IMR-90 (cell line): ENCODE measurements around the gene SLBP. TPM values are rescaled to one million over a fixed set of nuclear protein-coding genes. Genes with fewer than 3 reads are reported as not detected.

Source experiments
- ATAC-seq: fragments of 200-7000 bp; cut with Tn5 transposase; 2 replicates; pipeline ENCODE4 v1.9.1; 2020; ENCODE audit warnings: low read depth, mild to moderate bottlenecking, moderate library complexity
- BruUV-seq: library from RNA; stranded (reverse); fragments of 400-500 nt; replicated peaks from 2 replicates; lab custom pipeline; 2021; lab: Mats Ljungman, UMichigan
- CTCF ChIA-PET: fragments of 300-600 bp; formaldehyde crosslinking; extraction: SDS; loops from one replicate; lab custom pipeline; 2021; ENCODE audit warnings: antibody characterized with exemption; lab: Yijun Ruan, JAX
- POLR2A ChIA-PET: fragments of 300-600 bp; sonication (Branson Sonifier 250); formaldehyde crosslinking; loops from one replicate; lab custom pipeline; 2022; ENCODE audit warnings: antibody characterized with exemption; ENCODE audit not compliant: unreplicated experiment; lab: Charles Lee
- DNase-seq: peaks from one replicate; pipeline ENCODE4 v3.0.0; 2013
- H2AFZ ChIP-seq: replicated peaks from 2 replicates; pipeline ENCODE3; 2013; ENCODE audit warnings: low read length, mild to moderate bottlenecking; ENCODE audit not compliant: poor library complexity
- H2AK5ac ChIP-seq: 2 replicates; pipeline ENCODE4 v1.6.1; 2013; ENCODE audit warnings: low read depth, low read length, inconsistent platforms
- H2AK9ac ChIP-seq: replicated peaks from 2 replicates; pipeline ENCODE3; 2013; ENCODE audit warnings: mild to moderate bottlenecking, low read depth, low read length, moderate library complexity; ENCODE audit not compliant: poor library complexity
- H2BK120ac ChIP-seq: 2 replicates; pipeline ENCODE4 v1.6.1; 2013; ENCODE audit warnings: low read depth, low read length, inconsistent platforms
- H2BK15ac ChIP-seq: 3 replicates; pipeline ENCODE4 v1.6.1; 2013; ENCODE audit warnings: low read depth, low read length, inconsistent platforms
- H2BK20ac ChIP-seq: 2 replicates; pipeline ENCODE4 v1.6.1; 2013; ENCODE audit warnings: low read depth, mild to moderate bottlenecking, inconsistent platforms, low read length, moderate library complexity
- H2BK5ac ChIP-seq: 2 replicates; pipeline ENCODE4 v1.6.1; 2013; ENCODE audit warnings: mild to moderate bottlenecking, low read depth, low read length, inconsistent platforms; ENCODE audit not compliant: poor library complexity, severe bottlenecking
- H3K14ac ChIP-seq: replicated peaks from 2 replicates; pipeline ENCODE4 v1.6.1; 2013; ENCODE audit warnings: low read depth, low read length, inconsistent platforms
- H3K18ac ChIP-seq: 2 replicates; pipeline ENCODE4 v1.6.1; 2013; ENCODE audit warnings: low read depth, low read length, control low read depth
- H3K23ac ChIP-seq: 2 replicates; pipeline ENCODE4 v1.6.1; 2013; ENCODE audit warnings: low read depth, low read length, inconsistent platforms
- H3K27ac ChIP-seq: 2 replicates; pipeline ENCODE4 v1.5.1; 2013; ENCODE audit warnings: mild to moderate bottlenecking, control low read depth, low read length; ENCODE audit not compliant: insufficient read depth
- H3K27me3 ChIP-seq: 2 replicates; pipeline ENCODE4 v1.6.1; 2013; ENCODE audit warnings: low read length; ENCODE audit not compliant: control insufficient read depth, insufficient read depth
- H3K36me3 ChIP-seq: 2 replicates; pipeline ENCODE4 v1.6.1; 2013; ENCODE audit warnings: low read length, mixed read lengths; ENCODE audit not compliant: control insufficient read depth, insufficient read depth
- H3K4ac ChIP-seq: 2 replicates; pipeline ENCODE4 v1.6.1; 2013; ENCODE audit warnings: low read depth, low read length, inconsistent platforms
- H3K4me1 ChIP-seq: 2 replicates; pipeline ENCODE4 v1.6.1; 2013; ENCODE audit warnings: low read length, mixed read lengths; ENCODE audit not compliant: control insufficient read depth, insufficient read depth
- H3K4me2 ChIP-seq: 2 replicates; pipeline ENCODE4 v1.6.1; 2013; ENCODE audit warnings: low read depth, mild to moderate bottlenecking, control low read depth, low read length, moderate library complexity
- H3K4me3 ChIP-seq: 2 replicates; pipeline ENCODE4 v1.5.1; 2013; ENCODE audit warnings: low read depth, mild to moderate bottlenecking, control low read depth, low read length, moderate library complexity; ENCODE audit not compliant: insufficient read depth
- H3K56ac ChIP-seq: 2 replicates; pipeline ENCODE4 v1.6.1; 2013; ENCODE audit warnings: low read length, inconsistent platforms; ENCODE audit not compliant: insufficient read depth; ENCODE audit errors: extremely low read depth
- H3K79me1 ChIP-seq, 2 experiments: 2 replicates each; pipeline ENCODE4 v1.6.1; 2013; ENCODE audit warnings: low read length in 2 of 2, inconsistent platforms in 1 of 2, low read depth in 1 of 2
- H3K9ac ChIP-seq: 2 replicates; pipeline ENCODE4 v1.6.1; 2013; ENCODE audit warnings: low read depth, low read length, control low read depth
- H3K9me1 ChIP-seq: 2 replicates; pipeline ENCODE4 v1.6.1; 2013; ENCODE audit warnings: low read length, inconsistent platforms; ENCODE audit not compliant: insufficient read depth
- H3K9me3 ChIP-seq: 2 replicates; pipeline ENCODE4 v1.6.1; 2013; ENCODE audit warnings: low read length; ENCODE audit not compliant: control insufficient read depth, insufficient read depth
- H4K20me1 ChIP-seq: 2 replicates; pipeline ENCODE4 v1.6.1; 2013; ENCODE audit warnings: low read length, inconsistent platforms; ENCODE audit not compliant: insufficient read depth
- H4K5ac ChIP-seq: 2 replicates; pipeline ENCODE4 v1.6.1; 2013; ENCODE audit warnings: mild to moderate bottlenecking, low read depth, low read length, control low read depth
- H4K8ac ChIP-seq, 2 experiments: 2 replicates each; pipeline ENCODE4 v1.6.1; 2013; ENCODE audit warnings: low read depth in 2 of 2, low read length in 2 of 2, control low read depth in 1 of 2, inconsistent platforms in 1 of 2
- H4K91ac ChIP-seq: 2 replicates; pipeline ENCODE4 v1.6.1; 2013; ENCODE audit warnings: low read depth, low read length, inconsistent platforms; ENCODE audit not compliant: insufficient read depth
- BHLHE40 ChIP-seq: fragments of 150-350 bp; IDR thresholded peaks from 2 replicates; pipeline ENCODE4 v1.6.1; 2016; ENCODE audit warnings: mild to moderate bottlenecking, low read depth, low read length
- CEBPB ChIP-seq: IDR thresholded peaks from 2 replicates; pipeline ENCODE4 v1.6.1; 2012; ENCODE audit warnings: low read depth, low read length, improper control_type of control experiment
- CHD1 ChIP-seq: IDR thresholded peaks from 2 replicates; pipeline ENCODE4 v1.6.1; 2012; ENCODE audit warnings: low read depth, low read length, improper control_type of control experiment
- ELK1 ChIP-seq: fragments of 150-350 bp; IDR thresholded peaks from 2 replicates; pipeline ENCODE4 v1.6.1; 2016; ENCODE audit warnings: low read depth, mild to moderate bottlenecking, low read length, moderate library complexity, borderline replicate concordance
- MAFK ChIP-seq: IDR thresholded peaks from 2 replicates; pipeline ENCODE4 v1.6.1; 2012; ENCODE audit warnings: low read depth, low read length, improper control_type of control experiment
- MAZ ChIP-seq: IDR thresholded peaks from 2 replicates; pipeline ENCODE4 v1.6.1; 2012; ENCODE audit warnings: low read depth, mild to moderate bottlenecking, low read length, improper control_type of control experiment, moderate library complexity, borderline replicate concordance
- NFE2L2 ChIP-seq: fragments of 150-350 bp; IDR thresholded peaks from 2 replicates; pipeline ENCODE4 v1.6.1; 2016; ENCODE audit warnings: low read depth, mild to moderate bottlenecking, low read length
- POLR2A ChIP-seq: IDR thresholded peaks from 2 replicates; pipeline ENCODE4 v1.6.1; 2012; ENCODE audit warnings: mild to moderate bottlenecking, low read depth, low read length
- RAD21 ChIP-seq: IDR thresholded peaks from 2 replicates; pipeline ENCODE4 v1.6.1; 2012; ENCODE audit warnings: low read length, improper control_type of control experiment
- RCOR1 ChIP-seq: IDR thresholded peaks from 2 replicates; pipeline ENCODE4 v1.6.1; 2012; ENCODE audit warnings: mild to moderate bottlenecking, low read length, improper control_type of control experiment; ENCODE audit not compliant: insufficient replicate concordance
- RFX5 ChIP-seq: IDR thresholded peaks from 2 replicates; pipeline ENCODE4 v1.8.0; 2012; ENCODE audit warnings: low read depth, mild to moderate bottlenecking, low read length, moderate library complexity
- SMC3 ChIP-seq: fragments of 150-350 bp; IDR thresholded peaks from 2 replicates; pipeline ENCODE4 v1.6.1; 2016; ENCODE audit warnings: low read depth, mild to moderate bottlenecking, antibody characterized with exemption, low read length, moderate library complexity
- USF2 ChIP-seq: fragments of 150-350 bp; IDR thresholded peaks from 2 replicates; pipeline ENCODE4 v1.6.1; 2017; ENCODE audit warnings: mild to moderate bottlenecking, antibody characterized with exemption, low read length, low read depth
- WGBS, 2 experiments: methylation state at CpG; one replicate each; pipeline versions ENCODE4 v1.1.5 to v1.1.7; 2013; ENCODE audit warnings: missing lambda C conversion rate in 2 of 2; ENCODE audit not compliant: insufficient read length in 1 of 2; ENCODE audit errors: extremely low coverage in 2 of 2; 5-methylcytosine and 5-hydroxymethylcytosine counted together
- dilution Hi-C: fragments of 300-500 bp; cut with HindIII; formaldehyde crosslinking; loops from one replicate; pipeline ENCODE4 v1.14.3; 2018; ENCODE audit warnings: low sequenced_read_pairs; ENCODE audit not compliant: unreplicated experiment
- in situ Hi-C: fragments of 300-500 bp; cut with MboI; formaldehyde crosslinking; loops from 3 replicates; pipeline ENCODE4 v1.14.3; 2019; ENCODE audit warnings: low sequenced_read_pairs, inconsistent platforms, mixed read lengths
- intact Hi-C: fragments of 100-400 bp; cut with micrococcal nuclease; formaldehyde crosslinking; loops from 2 replicates; pipeline ENCODE4 v1.10.0; 2022
- polyA plus RNA-seq, 3 experiments: library from polyadenylated mRNA; depleted of rRNA; stranded (reverse); fragments of >200 nt; gene quantifications; 2 replicates each; pipeline ENCODE4 v1.2.3, GENCODE V29; 2012; ENCODE audit warnings: low replicate concordance in 1 of 3
- total RNA-seq: library from RNA; depleted of rRNA; stranded (reverse); fragments of >200 nt; gene quantifications from 2 replicates; pipeline ENCODE4 v1.2.3, GENCODE V29; 2012
- TF ChIP-seq, protein P1 (sequence below): conservative IDR thresholded peaks from 2 replicates; pipeline ENCODE4 v1.5.1; 2012; ENCODE audit warnings: mild to moderate bottlenecking, low read depth, low read length, improper control_type of control experiment

Gene SLBP
- total and polyA plus RNA-seq, 2 of the 4 experiments (the other 2 are of a cell fraction): 64.9 to 66.1 TPM

DNA sequence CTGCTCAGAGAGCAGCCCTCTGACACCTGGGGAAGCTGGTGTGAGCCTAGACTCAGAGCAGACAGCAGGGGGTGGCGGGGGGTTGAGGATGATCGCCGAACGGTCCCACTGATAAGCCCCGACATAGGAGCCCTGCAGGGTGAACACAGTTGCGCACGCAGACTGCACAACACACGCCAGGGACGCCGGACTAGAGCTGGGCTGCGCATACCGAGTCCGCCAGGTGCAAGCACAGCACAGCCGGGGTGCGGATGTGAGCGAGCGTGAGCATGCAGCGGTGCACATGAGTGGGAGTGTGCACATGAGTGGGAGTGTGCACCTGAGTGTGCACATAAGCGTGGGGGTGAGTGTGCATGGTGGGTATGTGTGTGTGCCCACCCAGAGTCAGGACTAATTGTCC, 64.7 kb downstream of the SLBP start:
- no peaks in the 10 kb centered on the region for H3K36me3 ChIP-seq
- ATAC-seq (no peak), DNase-seq (no peak)
- H4K20me1 ChIP-seq: peaks cover 1% of the 10 kb centered on the region; the same call in 1 of the 2 replicates
- no peaks in the 10 kb centered on the region; a peak in 1 of 4 replicates for H3K79me1 ChIP-seq
- H2AK9ac ChIP-seq: peak overlapping the region; percentile 16
- H3K56ac ChIP-seq: no peak overlapping the region
- H4K91ac ChIP-seq: no peak overlapping the region
- dilution Hi-C loops: no loop called here
- H4K8ac ChIP-seq: no peak overlapping the region
- no peak overlapping the region for H3K9ac ChIP-seq
- no peak overlapping the region for H2BK120ac ChIP-seq
- H2BK15ac ChIP-seq: no peak overlapping the region
- no peaks in the 10 kb centered on the region for H3K4me1 ChIP-seq
- no peak overlapping the region for H3K27ac ChIP-seq
- intact Hi-C loops: no loop called here
- CTCF ChIA-PET: no interaction called here
- H3K23ac ChIP-seq: no peak overlapping the region
- H3K4me2 ChIP-seq: no peak overlapping the region
- POLR2A ChIA-PET: no interaction called here
- no peak overlapping the region for H3K14ac ChIP-seq
- TF ChIP-seq RFX5: no peak
- no peak for TF ChIP-seq SMC3
- TF ChIP-seq USF2: no peak
- TF ChIP-seq RCOR1: no peak
- TF ChIP-seq, protein P1, sequence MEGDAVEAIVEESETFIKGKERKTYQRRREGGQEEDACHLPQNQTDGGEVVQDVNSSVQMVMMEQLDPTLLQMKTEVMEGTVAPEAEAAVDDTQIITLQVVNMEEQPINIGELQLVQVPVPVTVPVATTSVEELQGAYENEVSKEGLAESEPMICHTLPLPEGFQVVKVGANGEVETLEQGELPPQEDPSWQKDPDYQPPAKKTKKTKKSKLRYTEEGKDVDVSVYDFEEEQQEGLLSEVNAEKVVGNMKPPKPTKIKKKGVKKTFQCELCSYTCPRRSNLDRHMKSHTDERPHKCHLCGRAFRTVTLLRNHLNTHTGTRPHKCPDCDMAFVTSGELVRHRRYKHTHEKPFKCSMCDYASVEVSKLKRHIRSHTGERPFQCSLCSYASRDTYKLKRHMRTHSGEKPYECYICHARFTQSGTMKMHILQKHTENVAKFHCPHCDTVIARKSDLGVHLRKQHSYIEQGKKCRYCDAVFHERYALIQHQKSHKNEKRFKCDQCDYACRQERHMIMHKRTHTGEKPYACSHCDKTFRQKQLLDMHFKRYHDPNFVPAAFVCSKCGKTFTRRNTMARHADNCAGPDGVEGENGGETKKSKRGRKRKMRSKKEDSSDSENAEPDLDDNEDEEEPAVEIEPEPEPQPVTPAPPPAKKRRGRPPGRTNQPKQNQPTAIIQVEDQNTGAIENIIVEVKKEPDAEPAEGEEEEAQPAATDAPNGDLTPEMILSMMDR: no peak
- TF ChIP-seq POLR2A: no peak
- no peak for TF ChIP-seq RAD21
- no peak for TF ChIP-seq CEBPB
- TF ChIP-seq ELK1: no peak
- no peak for TF ChIP-seq MAZ
- TF ChIP-seq BHLHE40: no peak
- no peak for TF ChIP-seq MAFK
- no peak for TF ChIP-seq CHD1
- TF ChIP-seq NFE2L2: no peak
- no peak overlapping the region for H2AFZ ChIP-seq
- H3K9me3 ChIP-seq: no peaks in the 10 kb centered on the region
- H3K9me1 ChIP-seq: peaks cover 7% of the 10 kb centered on the region
- H2BK5ac ChIP-seq: no peak overlapping the region
- no peak overlapping the region for H2AK5ac ChIP-seq
- H3K27me3 ChIP-seq: no peaks in the 10 kb centered on the region
- H3K4me3 ChIP-seq: no peak overlapping the region
- 77% methylated on average over 15 of the region's 19 CpGs; no CpG with 5 or more reads in 1 of the 2 experiments for WGBS, 2 experiments
- no peak overlapping the region for H4K5ac ChIP-seq
- no peak overlapping the region for H2BK20ac ChIP-seq
- no peak overlapping the region for H3K4ac ChIP-seq
- in situ Hi-C loops: loop anchor here (25.0 kb wide), 1 partner anchor 485 kb away; the partner anchor contains the start of gene SPON2
- no TSS peak for BruUV-seq
- no peak overlapping the region for H3K18ac ChIP-seq
